GM10248 (cell line): ENCODE measurements around the gene LTBP1.

Source experiments
- CTCF ChIA-PET: fragments of 300-600 bp; sonication (Branson Sonifier 250); formaldehyde crosslinking; extraction: SDS; loops from one replicate; lab custom pipeline; 2021; ENCODE audit warnings: antibody characterized with exemption; lab: Yijun Ruan, JAX
- POLR2A ChIA-PET: fragments of 350-650 bp; sonication (Branson Sonifier 250); formaldehyde crosslinking; extraction: SDS; loops from one replicate; lab custom pipeline; 2020; ENCODE audit warnings: antibody characterized with exemption; lab: Yijun Ruan, JAX
- DNase-seq: peaks from one replicate; pipeline ENCODE4 v3.0.0; 2012; ENCODE audit errors: extremely low spot score
- CTCF ChIP-seq: IDR thresholded peaks from 2 replicates; pipeline ENCODE4 v1.5.1; 2012; ENCODE audit warnings: mild to moderate bottlenecking, low read depth; ENCODE audit errors: extremely low read depth, missing control alignments, control extremely low read depth

Gene LTBP1

GRCh38 chr2:33266467-33266866 lies 319.7 kb downstream of the LTBP1 start:
- no peak for TF ChIP-seq CTCF
- DNase-seq: no peak
- CTCF ChIA-PET: interaction anchor here (1.7 kb wide), 1 partner anchor 10 kb away, joined by 3 read pairs; no protein-coding TSS in a partner anchor
- POLR2A ChIA-PET: no interaction called here

DNA sequence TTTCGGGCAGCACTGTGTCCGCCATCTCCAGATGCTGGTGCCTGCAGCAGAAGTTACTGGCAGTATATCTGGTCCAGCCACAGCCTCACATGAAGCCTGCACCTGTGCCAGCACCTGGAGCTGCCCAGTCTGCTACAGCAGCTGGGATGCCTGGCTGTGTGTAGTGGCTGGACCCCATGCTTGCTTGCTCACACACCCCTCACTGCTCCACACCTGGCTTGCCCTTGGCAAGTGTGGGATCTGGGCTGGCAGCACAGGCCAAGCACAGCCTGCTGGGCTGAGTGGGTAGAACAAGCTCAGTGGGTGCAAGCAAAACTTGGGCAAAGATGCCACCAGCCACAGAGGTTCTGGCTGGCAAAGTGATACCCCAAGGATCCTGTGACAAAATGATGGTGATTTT lies 320.3 kb downstream of the LTBP1 start:
- no peak for TF ChIP-seq CTCF
- CTCF ChIA-PET: interaction anchor here (1.7 kb wide), 1 partner anchor 10 kb away, joined by 3 read pairs; no protein-coding TSS in a partner anchor
- POLR2A ChIA-PET: no interaction called here
- DNase-seq: no peak

DNA sequence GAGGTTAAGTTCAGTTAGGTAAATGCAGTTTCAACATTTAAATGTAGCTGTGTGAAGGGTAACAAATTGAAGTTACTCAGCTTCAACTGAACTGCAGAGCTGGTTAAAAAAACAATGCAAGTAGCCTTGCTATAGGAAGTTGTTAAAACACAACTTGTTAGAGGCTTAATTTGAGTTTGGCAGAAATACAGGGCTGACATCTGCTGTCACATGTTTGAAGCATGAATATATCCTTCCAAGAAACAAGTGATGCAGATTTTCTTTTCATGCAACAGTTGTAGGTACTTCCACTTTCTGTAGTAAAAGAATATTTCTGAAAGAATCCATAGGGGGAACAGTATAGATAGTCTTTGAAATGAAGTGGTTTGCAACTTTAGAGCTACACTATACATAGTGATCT lies 321.0 kb downstream of the LTBP1 start:
- ChIA-PET CTCF (interaction anchor here (0.8 to 1.7 kb wide), 3 partner anchors 9 to 27 kb away, joined by 3 read pairs; no protein-coding TSS in a partner anchor), POLR2A (no interaction called here)
- DNase-seq: no peak
- no peak for TF ChIP-seq CTCF

GRCh38 chr2:33268246-33268831 lies 321.6 kb downstream of the LTBP1 start:
- TF ChIP-seq CTCF: no peak
- no peak for DNase-seq
- CTCF ChIA-PET: interaction anchor here (0.8 to 1.7 kb wide), 3 partner anchors 9 to 28 kb away, joined by 3 read pairs; no protein-coding TSS in a partner anchor
- POLR2A ChIA-PET: no interaction called here

GRCh38 chr2:33272001-33272400 lies 325.2 kb downstream of the LTBP1 start:
- ChIA-PET CTCF (interaction anchor here (0.9 kb wide), 1 partner anchor 311 kb away, joined by 3 read pairs; no protein-coding TSS in a partner anchor), POLR2A (no interaction called here)
- peak; percentile 45 for DNase-seq

GRCh38 chr2:33273479-33273878 lies 326.7 kb downstream of the LTBP1 start:
- ChIA-PET CTCF (no interaction called here), POLR2A (no interaction called here)
- TF ChIP-seq CTCF: no peak
- DNase-seq: no peak

More at GRCh38 chr2:33272001-33272400, 325.2 kb downstream of the LTBP1 start:
- no peak for TF ChIP-seq CTCF
